ENCODE data around the gene MATCAP1. TPM values are rescaled to one million over a fixed set of nuclear protein-coding genes. Genes with fewer than 3 reads are reported as not detected.

MATCAP1 gene
- total and polyA plus RNA-seq, 2 of the 13 experiments (the other 11 are each of a cell fraction or from before 2014, with no cell fraction given): 11.2 to 24.5 TPM

- TF ChIP-seq, protein P1, sequence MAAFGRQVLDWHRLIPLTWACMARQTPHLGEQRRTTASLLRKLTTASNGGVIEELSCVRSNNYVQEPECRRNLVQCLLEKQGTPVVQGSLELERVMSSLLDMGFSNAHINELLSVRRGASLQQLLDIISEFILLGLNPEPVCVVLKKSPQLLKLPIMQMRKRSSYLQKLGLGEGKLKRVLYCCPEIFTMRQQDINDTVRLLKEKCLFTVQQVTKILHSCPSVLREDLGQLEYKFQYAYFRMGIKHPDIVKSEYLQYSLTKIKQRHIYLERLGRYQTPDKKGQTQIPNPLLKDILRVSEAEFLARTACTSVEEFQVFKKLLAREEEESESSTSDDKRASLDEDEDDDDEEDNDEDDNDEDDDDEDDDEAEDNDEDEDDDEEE (CRISPR knock-in tag; IDR thresholded peaks at IDR 0.05): peak; percentile 77
- no peak; the same call in 1 of the 2 replicates for TF ChIP-seq CSRNP1 (CRISPR knock-in tag; IDR thresholded peaks at IDR 0.05)
- no peak for TF ChIP-seq ZNF83 (CRISPR knock-in tag; IDR thresholded peaks at IDR 0.05; ENCODE audit: borderline replicate concordance)
- TF ChIP-seq ZNF280D (CRISPR knock-in tag; IDR thresholded peaks at IDR 0.05): no peak
- TF ChIP-seq RAD21 (CRISPR knock-in tag; IDR thresholded peaks at IDR 0.05): peak; percentile 57
- no peak for TF ChIP-seq ZSCAN29 (CRISPR knock-in tag; conservative IDR thresholded peaks at IDR 0.05)
- no peak; the same call in 1 of the 2 replicates for TF ChIP-seq ZNF691 (CRISPR knock-in tag; IDR thresholded peaks at IDR 0.05; ENCODE audit: borderline replicate concordance, low read depth)
- TF ChIP-seq, protein P2, sequence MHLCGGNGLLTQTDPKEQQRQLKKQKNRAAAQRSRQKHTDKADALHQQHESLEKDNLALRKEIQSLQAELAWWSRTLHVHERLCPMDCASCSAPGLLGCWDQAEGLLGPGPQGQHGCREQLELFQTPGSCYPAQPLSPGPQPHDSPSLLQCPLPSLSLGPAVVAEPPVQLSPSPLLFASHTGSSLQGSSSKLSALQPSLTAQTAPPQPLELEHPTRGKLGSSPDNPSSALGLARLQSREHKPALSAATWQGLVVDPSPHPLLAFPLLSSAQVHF (CRISPR knock-in tag; IDR thresholded peaks at IDR 0.05): no peak
- 0 out of 2 replicates have a peak, but pooled peaks have one; percentile 26 for TF ChIP-seq TP53 (CRISPR knock-in tag; conservative IDR thresholded peaks at IDR 0.05)
- TF ChIP-seq PREB (CRISPR knock-in tag; IDR thresholded peaks at IDR 0.05): no peak; the same call in 1 of the 2 replicates
- TF ChIP-seq, protein P3, sequence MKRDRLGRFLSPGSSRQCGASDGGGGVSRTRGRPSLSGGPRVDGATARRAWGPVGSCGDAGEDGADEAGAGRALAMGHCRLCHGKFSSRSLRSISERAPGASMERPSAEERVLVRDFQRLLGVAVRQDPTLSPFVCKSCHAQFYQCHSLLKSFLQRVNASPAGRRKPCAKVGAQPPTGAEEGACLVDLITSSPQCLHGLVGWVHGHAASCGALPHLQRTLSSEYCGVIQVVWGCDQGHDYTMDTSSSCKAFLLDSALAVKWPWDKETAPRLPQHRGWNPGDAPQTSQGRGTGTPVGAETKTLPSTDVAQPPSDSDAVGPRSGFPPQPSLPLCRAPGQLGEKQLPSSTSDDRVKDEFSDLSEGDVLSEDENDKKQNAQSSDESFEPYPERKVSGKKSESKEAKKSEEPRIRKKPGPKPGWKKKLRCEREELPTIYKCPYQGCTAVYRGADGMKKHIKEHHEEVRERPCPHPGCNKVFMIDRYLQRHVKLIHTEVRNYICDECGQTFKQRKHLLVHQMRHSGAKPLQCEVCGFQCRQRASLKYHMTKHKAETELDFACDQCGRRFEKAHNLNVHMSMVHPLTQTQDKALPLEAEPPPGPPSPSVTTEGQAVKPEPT (CRISPR knock-in tag; IDR thresholded peaks at IDR 0.05; ENCODE audit: low read depth): no peak
- TF ChIP-seq TBX3 (IDR thresholded peaks at IDR 0.05; ENCODE audit: borderline replicate concordance): no peak
- TF ChIP-seq RBFOX2 (IDR thresholded peaks at IDR 0.05; ENCODE audit: low read depth, low read length): peak; percentile 95
Measured at GRCh38 chr16:67191995-67192681, 8.4 kb upstream of the MATCAP1 start, which contains the start of gene E2F4 (continued).

Measured in HepG2 (cell line).